Measurements from ENCODE around the gene TAS1R3.
"Not testable (repeated sequence)": the region's sequence is repeated elsewhere in the genome, so short reads cannot be mapped to it uniquely, and the experiment has no call there.

The TAS1R3 gene

DNA sequence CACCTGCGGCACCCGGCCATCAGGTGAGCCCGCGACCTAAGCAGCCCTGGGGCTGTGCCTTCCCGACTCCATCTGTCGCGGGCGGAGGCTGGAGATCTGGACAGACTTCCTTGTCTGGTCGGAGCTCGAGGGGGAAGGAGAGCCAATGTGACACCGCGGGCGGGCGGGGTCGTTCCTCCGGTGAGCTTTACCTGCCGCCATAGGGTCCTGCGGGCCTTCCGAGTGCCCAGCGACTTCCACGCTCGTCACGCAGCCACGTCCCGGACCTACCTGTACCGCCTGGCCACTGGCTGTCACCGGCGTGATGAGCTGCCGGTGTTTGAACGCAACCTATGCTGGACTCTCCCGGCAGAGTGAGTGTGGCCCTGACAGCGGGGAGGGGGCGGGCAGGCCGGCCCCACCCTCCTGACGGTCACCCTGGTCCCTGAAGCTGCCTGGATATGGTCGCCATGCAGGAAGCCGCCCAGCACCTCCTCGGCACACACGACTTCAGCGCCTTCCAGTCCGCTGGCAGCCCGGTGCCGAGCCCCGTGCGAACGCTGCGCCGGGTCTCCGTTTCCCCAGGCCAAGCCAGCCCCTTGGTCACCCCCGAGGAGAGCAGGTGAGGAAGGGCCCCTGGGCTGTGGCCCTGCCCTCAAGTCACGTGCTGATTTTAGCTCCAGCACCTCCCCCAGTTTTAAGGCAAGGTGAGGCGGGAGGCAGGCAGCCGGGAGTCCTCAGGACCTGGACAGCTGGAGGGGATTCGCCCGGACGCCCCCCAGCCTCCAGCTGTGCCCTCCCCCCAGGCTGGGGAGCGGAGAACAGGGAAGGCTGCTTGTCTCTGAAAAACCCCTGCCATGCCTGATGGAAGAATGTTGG lies 21.6 kb upstream of the TAS1R3 start:
- DNase-seq, result no peak

DNA sequence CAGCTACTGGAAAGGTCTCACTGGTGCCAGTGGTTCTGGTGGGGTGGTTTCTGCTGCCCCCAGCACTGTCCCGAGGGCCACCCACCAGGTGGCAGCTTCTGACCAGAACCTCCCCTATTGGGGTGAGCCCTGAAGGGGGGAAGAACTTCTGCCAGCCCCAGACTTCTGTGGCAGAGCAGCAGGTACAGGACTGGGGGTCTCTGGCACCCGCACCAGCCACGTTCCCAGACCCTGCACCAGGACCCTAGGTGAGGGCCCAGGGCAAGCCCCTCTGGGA lies 21.0 kb upstream of the TAS1R3 start:
- no peak for DNase-seq

DNA sequence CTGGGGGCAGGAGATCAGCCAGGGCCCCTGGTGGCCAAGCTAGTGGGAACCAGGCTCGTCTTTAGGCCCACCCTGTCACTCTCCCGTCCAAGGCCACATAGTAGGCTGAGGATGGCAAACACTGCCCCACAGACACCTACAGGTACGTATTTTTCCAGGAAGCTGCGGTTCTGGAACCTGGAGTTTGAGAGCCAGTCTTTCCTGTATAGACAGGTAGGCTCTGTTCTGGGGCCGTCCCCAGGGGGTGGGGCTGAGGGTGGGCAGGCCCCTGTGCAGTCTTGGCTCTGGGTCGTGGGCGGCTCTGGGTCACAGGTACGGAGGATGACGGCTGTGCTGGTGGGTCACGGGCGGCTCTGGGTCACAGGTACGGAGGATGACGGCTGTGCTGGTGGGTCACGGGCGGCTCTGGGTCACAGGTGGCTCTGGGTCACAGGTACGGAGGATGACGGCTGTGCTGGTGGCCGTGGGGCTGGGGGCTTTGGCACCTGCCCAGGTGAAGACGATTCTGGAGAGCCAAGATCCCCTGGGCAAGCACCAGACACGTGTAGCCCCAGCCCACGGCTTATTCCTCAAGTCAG lies 20.5 kb upstream of the TAS1R3 start:
- no peak for DNase-seq

DNA sequence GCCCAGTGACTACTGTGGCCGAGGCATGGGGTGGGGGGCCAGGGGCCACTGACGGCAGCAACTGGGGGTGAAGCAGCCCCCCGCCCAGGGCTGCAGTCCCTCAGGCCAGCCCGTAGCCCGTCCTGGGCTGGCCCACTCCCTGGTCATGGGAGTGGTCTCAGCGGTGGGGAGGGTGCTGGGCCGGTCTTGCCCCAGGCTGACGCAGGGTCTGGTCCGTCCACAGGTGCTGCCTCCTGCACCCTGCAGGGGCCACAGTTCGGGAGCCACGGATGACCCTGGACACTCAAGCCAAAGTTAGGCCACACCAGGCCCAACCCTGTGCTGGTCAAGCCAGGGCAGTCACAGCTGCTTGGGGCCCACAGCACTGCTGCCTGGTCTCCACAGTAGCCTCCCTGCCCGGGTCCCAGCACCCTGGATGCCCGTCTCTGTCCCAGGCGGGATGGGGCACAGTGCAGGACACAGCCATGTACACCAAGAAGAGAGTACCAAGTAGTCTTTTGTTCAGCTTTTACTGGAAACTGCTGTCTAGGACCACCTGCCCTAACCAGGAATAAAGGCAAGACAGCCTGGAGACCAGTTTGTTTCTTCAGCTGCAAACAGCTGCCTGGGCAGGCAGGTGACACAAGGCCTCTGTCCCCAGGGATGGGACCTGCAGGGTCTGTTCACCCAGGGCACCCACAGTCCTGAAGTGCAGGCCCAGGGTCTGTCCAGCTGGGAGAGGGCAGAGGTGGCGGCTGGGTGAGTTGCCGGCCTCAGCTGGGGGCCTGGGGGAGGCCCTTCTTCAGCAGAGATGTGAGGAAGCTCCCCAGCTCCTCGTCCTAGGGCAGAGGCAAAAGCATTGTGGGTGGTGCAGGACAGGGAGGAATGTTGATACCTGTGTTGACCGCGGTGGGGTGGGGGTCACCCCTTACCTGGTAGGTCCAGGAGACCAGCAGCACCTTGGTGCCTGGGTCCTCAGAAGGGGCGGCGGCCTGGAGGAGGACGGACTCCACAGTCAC lies 19.7 kb upstream of the TAS1R3 start:
- DNase-seq, result no peak

DNA sequence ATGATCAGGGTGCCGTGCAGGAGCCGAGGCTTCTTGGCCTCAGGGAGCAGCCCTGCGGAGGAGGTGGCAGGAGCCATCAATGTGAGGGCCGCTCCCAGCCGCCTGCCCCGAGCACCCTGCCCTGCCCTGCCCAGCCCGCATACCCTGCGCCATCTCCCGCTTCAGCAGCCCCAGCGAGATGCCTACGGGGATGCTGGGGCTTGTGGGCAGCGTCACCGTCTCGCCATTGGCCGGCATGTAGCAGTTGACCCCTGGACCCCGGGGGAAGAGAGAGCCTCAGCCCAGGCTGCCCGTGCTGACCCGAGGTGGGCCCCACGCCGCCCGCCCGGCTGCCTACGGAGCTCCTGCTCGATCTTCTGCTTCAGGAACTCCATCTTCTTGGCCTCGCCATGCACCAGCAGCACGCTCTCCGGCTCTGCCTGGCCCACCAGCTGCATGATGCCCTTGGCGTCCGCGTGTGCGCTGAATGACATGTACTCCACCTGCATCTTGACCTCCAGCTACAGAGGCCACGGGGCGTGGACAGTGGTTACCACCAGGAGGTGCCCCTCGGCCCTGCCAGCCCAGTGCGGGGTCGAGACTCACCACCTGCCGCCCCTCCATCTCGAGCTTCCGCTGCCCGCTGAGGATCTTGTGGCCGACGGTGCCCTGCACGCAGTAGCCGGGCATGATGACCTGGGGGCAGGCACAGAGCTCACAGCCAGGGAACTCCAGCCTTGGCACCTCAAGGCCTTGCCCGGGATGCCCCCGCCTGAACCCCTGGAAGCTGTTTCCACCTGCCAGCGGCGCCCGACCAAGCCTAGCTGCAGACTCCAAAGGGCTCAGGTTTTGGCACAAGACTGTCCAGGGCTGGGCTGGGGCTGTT lies 18.4 kb upstream of the TAS1R3 start:
- DNase-seq, result no peak

DNA sequence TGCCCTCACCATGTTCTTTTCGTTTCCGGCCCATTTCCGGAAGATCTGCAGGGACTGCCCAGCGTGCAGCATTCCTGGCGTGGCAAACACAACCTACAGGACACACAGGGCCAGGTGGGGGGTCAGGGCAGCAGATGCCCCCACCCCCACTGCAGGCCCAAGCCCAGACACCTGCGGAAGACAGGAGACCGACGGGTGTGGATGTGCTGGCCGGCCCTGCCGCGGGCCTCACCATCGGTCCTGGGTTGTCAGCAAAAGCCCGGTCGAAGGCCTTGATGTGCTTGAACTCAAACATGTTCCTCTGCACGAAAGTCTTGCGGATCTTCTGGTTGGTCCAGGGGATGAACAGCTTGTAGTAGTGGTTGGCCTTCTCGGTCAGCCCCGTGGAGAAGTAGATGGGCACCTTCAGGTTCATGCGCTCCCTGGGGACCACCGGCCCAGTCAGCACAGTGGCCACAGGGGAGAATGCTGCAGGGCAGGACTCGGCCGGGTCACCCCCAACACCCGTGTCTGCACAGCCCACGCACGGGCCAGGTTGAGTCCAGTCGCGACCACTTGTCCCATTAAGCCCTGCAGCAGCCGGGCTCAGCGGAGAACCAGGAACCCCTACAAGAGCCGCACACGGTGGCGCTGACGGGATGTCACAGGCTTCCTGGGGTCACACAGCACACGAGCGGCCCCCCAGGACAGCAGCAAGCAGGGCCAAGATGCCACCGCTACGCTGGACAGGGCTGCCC lies 17.4 kb upstream of the TAS1R3 start:
- DNase-seq, result no peak

DNA sequence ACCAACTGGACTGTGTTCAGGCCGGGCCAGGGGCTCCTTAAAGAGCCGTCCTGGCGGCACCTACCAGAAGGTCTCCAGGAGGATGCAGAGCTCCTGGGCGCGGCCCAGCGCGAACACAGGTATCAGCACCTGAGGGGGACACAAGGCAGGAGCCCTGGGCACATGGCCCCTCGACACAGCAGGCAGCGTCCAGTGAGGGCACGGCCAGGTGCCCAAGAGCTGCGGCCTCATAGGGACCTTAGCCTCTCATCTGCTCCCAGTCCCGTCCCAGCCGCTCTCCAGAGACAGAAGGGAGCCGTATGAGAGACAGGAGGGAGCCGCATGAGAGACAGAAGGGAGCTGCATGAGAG lies 16.9 kb upstream of the TAS1R3 start:
- no peak for DNase-seq

DNA sequence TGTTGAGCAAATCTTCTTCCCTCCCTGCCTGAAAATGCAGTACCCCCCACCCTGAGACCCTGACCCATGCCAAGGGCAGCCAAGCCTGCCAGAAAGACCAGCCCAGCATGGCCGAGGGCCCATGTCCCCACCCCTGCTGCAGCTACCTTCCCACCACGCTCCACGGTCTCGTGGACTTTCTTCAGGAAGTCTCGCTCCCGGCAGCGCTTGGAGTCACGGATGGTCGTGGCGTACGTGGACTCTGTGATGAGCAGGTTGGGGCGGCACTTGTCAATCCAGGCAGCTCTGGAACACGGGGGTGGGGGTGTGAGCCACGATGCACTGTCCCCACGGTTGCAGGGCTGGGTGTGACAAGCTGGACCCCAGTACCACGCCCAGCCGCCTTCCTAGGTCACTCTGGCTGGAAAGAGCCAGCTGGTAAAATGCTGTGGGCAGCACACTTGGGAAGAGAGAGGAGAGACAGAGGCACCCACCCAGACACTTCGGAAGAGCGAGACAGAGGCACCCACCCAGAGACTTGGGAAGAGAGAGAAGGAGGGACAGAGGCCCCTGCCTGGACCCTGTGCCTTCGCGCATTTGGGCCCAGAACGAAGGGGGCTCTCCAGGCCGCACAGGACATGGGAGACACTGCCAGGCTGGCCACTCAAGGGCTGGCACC lies 16.3 kb upstream of the TAS1R3 start:
- no peak for DNase-seq

DNA sequence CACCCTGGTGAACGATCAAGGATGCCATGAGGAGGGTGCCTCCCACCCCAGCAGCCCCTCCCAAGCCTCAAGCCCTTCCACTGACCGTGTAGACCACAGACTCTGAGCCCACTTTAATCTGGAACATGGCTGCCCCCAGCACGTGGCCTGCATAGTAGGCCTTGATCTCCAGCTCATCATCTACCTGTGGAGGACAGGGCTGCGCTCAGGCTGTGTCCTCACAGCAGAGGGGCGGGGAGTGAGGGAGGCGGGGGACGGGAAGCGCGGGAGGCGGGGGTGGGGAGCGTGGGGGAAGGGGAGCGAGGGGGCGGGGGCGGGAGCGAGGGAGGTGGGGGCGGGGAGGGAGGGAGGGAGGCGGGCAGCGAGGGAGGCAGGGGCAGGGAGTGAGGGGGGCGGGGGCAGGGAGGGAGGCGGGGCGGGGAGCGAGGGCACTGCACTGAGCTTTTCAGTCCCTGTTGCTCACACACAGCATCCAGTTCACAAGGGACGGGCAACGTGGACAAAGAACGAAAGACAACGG lies 15.6 kb upstream of the TAS1R3 start:
- no peak for DNase-seq

DNA sequence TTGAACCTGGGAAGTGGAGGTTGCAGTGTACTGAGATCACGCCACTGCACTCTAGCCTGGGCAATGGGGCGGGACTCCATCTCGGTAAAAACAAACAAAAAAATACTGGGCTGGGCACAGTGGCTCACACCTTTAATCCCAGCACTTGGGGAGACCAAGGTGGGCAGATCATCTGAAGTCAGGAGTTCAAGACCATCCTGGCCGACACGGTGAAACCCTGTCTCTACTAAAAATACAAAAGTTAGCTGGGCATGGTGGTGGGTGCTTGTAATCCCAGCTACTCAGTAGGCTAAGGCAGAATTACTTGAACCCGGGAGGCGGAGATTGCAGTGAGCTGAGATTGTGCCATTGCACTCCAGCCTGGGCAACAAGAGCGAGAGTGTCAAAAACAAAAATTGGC lies 14.9 kb upstream of the TAS1R3 start:
- DNase-seq, result not testable (repeated sequence)

DNA sequence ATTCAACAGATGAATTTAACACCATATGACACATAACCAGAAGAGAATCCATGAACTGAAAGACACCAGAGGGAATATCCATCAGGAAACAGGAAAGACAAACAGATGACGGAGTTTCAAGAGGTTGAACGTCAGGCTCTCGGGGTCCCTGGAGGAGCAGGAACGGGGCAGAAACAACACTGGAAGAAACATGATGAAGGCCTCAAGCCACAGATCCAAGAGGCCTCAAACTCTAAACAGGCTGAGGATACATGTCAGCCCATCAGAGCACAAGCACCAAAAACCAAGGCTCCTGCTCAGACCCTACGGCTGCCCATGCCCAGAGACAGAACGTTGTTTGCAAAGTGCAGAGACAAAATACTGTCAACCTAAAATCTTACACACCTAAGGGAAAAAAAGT lies 13.7 kb upstream of the TAS1R3 start:
- no peak for DNase-seq

DNA sequence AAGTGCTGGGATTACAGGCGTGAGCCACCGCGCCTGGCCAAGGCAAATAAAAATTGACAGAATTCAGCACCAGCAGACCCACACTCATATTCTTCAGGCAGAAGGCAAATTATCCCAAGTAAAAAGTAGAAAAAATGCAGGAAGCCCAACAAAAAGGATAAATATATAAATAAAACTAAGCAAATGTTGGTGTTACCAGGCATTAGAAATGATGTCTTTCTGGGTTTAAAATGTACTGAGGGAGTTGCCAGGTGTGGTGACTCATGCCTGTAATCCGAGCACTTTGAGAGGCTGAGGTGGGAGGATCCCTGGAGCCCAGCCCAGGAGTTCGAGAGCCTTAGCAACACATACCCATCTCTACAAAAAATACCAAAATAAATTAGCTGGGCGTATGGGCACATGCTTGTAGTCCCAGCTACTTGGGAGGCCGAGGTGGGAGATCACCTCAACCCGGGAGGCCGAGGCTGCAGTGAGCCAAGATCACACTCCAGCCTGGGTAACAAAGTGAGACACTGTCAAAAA lies 12.9 kb upstream of the TAS1R3 start:
- no peak for DNase-seq

DNA sequence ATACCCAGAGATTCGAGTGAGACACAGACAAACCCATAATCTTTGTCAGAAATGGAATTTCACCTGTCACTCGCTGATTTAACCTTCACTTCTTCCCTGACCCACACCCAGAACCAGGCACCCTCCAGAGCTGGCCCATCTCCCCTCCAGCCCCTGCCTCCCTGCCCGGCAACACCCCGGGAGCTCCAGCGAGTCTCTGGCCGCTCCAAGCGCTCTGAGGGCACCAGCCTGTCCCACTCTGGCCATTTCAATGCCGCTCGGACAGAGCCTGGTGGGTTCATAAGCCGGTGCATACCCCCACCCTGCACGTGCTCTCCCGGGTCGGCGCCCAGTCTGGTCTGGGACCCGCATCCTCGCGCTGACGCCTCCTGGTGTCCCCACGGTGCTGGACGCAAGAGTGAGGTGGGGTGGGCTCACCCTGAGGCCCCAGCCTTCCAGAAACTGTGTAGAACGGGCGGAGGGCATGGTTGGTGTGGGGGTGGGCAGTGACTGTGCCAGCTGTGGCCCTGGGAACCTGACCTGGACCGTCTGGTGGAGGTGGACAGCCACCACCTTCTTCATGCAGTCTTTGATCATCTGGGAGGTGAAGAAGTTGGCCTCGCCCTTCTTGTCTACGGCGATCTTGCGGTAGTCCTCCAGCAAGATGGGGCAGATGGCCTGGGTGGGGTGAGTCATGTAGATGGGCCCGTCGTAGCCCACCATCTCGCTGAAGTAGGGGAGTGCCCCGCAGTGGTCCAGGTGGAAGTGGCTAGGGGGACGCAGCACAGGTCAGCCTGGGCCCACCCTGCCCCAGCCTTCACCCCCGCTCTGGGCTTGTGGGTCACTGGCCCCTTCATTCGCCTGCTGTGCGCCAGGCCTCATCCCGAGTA lies 12.1 kb upstream of the TAS1R3 start:
- DNase-seq, result no peak

DNA sequence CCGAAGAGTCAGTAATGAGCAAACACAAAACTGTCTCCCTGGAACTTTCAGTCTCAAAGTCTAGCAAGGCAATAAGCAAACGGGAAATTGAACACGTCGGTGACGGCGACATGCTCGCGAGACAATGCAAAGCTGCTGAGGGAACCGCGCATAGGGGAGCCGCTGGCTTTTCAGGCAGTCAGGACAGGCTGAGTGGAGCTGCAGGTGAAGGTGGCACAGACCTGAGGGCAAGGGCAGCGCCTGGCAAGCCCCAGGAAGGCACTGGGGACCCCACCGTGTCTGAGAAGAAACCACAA lies 11.5 kb upstream of the TAS1R3 start:
- no peak for DNase-seq

DNA sequence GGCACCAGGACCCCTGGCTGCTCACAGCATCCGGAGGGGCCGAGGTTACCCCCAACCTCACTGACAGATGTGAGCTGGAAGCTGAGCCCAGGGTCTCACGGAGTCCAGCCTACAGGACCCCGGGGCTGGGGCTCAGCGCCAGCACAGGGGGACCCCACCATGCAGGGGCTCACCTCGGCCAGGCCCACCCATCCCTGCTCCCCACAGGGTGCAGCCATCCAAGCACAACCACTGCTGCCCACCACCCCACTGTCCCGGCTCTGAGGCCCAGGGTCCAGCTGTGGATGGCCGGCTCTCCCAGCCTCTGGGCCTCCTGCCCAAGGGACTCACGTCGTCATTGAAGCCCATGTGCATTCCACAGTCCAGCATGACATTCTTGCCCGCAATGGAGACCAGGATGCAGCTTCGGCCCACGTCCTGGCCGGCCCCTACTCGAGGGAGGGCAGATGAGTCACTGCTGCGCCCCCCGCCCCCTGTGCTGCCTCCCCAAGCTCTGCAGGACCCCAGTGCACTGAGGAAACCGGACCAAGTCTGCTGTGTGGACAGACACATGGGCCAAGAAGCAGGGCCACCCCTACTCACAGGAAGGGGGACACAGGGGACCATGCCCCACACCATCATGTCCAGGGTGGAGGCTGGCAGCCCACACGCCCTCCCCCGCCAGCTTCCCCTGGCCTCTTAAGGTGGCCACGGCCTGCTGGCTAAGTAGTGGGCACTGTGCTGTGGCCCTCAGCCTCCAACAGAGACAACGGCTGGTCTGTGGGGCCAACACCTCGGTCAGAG lies 10.2 kb upstream of the TAS1R3 start:
- DNase-seq, result no peak

DNA sequence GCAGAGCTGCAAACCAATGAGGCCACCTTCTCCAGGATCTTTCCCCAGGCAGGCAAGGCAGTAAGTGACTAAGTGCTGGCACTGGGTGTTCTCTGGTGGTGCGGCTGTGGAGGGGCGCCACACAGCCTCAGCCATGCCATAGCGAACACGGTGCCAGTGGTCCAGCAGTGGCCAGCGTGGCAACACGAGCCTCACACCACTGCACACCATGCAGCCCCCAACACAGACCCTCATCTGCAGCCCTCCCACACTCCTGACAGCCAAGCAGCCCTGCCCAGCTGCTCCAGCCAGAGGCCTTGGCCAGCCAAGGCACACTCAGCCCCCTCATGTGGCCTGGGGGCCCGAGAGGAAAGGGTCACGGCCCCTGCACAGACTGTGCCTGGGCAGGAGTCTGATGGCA lies 9.6 kb upstream of the TAS1R3 start:
- DNase-seq, result no peak

DNA sequence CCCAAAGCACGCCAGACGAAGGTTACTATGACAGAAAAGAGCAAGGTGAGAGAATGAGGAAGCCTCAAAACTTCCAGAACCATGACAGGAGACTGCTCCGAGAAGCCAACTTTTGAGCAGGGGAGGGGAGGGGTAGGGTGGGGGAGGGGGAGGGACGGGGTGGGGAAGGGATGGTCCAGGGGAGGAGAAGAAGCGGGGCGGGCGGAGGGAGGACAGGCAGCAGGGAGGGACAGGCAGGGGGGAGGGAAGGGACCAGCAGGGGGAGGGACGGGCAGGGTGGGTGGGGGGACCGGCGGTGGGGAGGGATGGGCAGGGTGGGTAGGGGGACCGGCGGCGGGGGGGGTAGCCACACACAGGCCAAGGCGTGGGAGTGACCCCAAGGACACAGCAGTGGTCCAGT lies 8.7 kb upstream of the TAS1R3 start:
- no peak for DNase-seq

DNA sequence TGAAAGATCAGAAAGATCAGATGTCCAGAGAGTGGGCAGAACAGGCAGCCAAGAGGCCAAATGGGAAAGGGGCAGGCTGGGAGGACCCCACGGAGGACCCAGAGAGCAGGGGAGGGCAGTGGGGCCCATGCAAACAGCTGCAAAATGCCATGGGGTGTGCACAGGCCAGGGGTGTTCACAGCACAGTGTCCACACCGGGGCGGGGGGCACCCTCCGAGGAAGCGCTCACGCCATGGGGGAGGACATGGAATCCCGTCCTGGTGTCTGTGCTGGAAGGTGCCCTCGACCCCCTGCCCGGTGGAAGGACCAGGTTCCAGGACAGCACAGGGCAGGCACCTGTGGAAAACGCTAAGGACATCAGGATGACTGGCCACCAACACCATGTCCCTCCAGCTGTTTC lies 8.1 kb upstream of the TAS1R3 start:
- DNase-seq, result no peak

DNA sequence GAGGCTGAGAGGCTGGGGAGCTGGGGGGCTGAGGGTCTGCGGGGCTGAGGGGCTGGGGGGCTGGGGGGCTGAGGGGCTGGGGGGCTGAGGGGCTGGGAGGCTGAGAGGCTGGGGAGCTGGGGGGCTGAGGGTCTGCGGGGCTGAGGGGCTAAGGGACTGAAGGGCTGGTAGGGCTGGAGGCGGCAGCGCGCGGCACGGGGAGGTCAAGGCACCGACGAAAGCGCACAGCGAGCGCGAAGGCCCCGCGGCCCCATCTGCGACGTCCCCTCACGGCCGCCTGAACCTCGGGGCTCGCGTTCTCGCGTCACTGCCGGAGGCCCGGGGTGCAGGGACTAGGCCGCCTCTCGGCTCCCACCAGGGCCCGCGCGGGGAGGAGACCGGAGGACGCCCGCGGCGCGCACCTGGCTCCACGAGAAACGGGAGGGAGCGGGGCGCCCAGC lies 7.0 kb upstream of the TAS1R3 start:
- no peak for DNase-seq
